OCI-LY7 (cell line): ENCODE data around the gene UBE3A. TPM values are rescaled to one million over a fixed set of nuclear protein-coding genes. Genes with fewer than 3 reads are reported as not detected.

Experiments
- BruUV-seq: library from RNA; stranded (reverse); fragments of 400-500 nt; replicated peaks from 2 replicates; lab custom pipeline; 2021; lab: Mats Ljungman, UMichigan
- CTCF ChIA-PET: fragments of 300-600 bp; sonication (Branson Sonifier 250); formaldehyde crosslinking; loops from one replicate; lab custom pipeline; 2022; ENCODE audit warnings: antibody characterized with exemption; ENCODE audit not compliant: unreplicated experiment; lab: Charles Lee
- POLR2A ChIA-PET: fragments of 300-600 bp; sonication (Branson Sonifier 250); formaldehyde crosslinking; loops from one replicate; lab custom pipeline; 2022; ENCODE audit warnings: antibody characterized with exemption; lab: Charles Lee
- DNase-seq: peaks from one replicate; pipeline ENCODE4 v3.0.0-alpha.2; 2015; ENCODE audit warnings: low spot score
- H2AFZ ChIP-seq: fragments of 200-600 bp; sonication (generic), shearing (Covaris generic); 2 replicates; pipeline ENCODE4 v1.6.1; 2014; ENCODE audit warnings: mild to moderate bottlenecking, antibody characterized with exemption, low read length, moderate library complexity
- H3K27ac ChIP-seq: fragments of 200-600 bp; sonication (generic); 2 replicates; pipeline ENCODE4 v1.5.1; 2014; ENCODE audit warnings: mixed run types, low read depth, mild to moderate bottlenecking, moderate library complexity, low read length, inconsistent platforms; ENCODE audit not compliant: poor library complexity, severe bottlenecking
- H3K36me3 ChIP-seq: fragments of 200-600 bp; sonication (generic); 2 replicates; pipeline ENCODE4 v1.6.1; 2014; ENCODE audit warnings: mild to moderate bottlenecking, antibody characterized with exemption, low read length, moderate library complexity, mixed read lengths; ENCODE audit not compliant: insufficient read depth
- H3K4me1 ChIP-seq: fragments of 200-600 bp; sonication (generic); 2 replicates; pipeline ENCODE4 v1.5.1; 2014; ENCODE audit warnings: mild to moderate bottlenecking, low read length; ENCODE audit not compliant: insufficient read depth, poor library complexity, severe bottlenecking
- H3K4me2 ChIP-seq: fragments of 200-600 bp; sonication (generic); 2 replicates; pipeline ENCODE4 v1.6.1; 2014; ENCODE audit warnings: mild to moderate bottlenecking, low read length
- H3K4me3 ChIP-seq: fragments of 200-600 bp; sonication (generic); 2 replicates; pipeline ENCODE4 v1.5.1; 2014; ENCODE audit warnings: mild to moderate bottlenecking, low read depth, low read length; ENCODE audit not compliant: poor library complexity, severe bottlenecking
- H3K79me2 ChIP-seq: fragments of 200-600 bp; sonication (generic); 2 replicates; pipeline ENCODE4 v1.6.1; 2016; ENCODE audit warnings: low read depth, mild to moderate bottlenecking, low read length, moderate library complexity, mixed read lengths; ENCODE audit not compliant: insufficient read depth
- H3K9me2 ChIP-seq: fragments of 200-600 bp; sonication (generic); 2 replicates; pipeline ENCODE4 v1.6.1; 2016; ENCODE audit warnings: mild to moderate bottlenecking, low read length, mixed read lengths; ENCODE audit not compliant: insufficient read depth
- H3K9me3 ChIP-seq: fragments of 200-600 bp; sonication (generic); 2 replicates; pipeline ENCODE4 v1.6.1; 2014; ENCODE audit warnings: mild to moderate bottlenecking, mixed run types, low read length, mixed read lengths
- H4K20me1 ChIP-seq: fragments of 200-600 bp; sonication (generic); 2 replicates; pipeline ENCODE4 v1.6.1; 2014; ENCODE audit warnings: mild to moderate bottlenecking, antibody characterized with exemption, low read length, moderate library complexity, mixed read lengths; ENCODE audit not compliant: insufficient read depth
- EZH2phosphoT487 ChIP-seq: fragments of 200-600 bp; sonication (generic); IDR thresholded peaks from 2 replicates; pipeline ENCODE4 v1.6.1; 2018; ENCODE audit warnings: low read depth, borderline replicate concordance, mild to moderate bottlenecking, mixed run types, antibody characterized with exemption, low read length, moderate library complexity, mixed read lengths
- intact Hi-C: fragments of 100-400 bp; cut with micrococcal nuclease; formaldehyde crosslinking; loops from one replicate; pipeline ENCODE4 v1.10.0; 2022; ENCODE audit not compliant: unreplicated experiment
- total RNA-seq, 2 experiments: library from RNA; depleted of rRNA in 1 of 2; stranded (reverse); fragments of >200 nt in 1 of 2; shearing (Covaris generic) in 1 of 2; gene quantifications; 2 replicates each; pipeline ENCODE4 v1.2.3, GENCODE V29; 2014 to 2022
- TF ChIP-seq, protein P1 (sequence below): fragments of 200-600 bp; sonication (generic); conservative IDR thresholded peaks from 2 replicates; pipeline ENCODE4 v1.5.1; 2014; ENCODE audit warnings: mild to moderate bottlenecking, antibody characterized with exemption, low read length, moderate library complexity, mixed read lengths

Gene UBE3A
- total RNA-seq, 2 experiments from 2014 or later: 95.9 to 158 TPM

DNA sequence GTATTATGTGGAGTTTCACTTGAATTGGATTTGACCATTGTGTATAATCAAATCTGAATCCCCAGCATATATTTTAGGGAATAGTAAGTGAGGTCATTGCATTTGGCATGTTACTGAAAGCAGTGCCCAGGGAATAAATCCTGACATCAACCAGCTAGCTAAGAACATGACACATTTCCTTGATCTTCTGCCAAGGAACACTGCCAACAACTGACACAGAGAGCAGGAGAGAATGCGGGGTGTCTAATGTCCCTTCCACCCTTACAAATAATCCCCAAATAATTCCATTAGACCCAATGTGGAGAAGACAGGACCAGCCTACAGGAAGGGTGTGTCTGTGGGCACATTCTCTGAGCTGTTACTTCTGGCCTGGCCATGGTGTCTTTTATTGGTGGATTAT is 30.6 kb upstream of the UBE3A start:
- ChIA-PET POLR2A (interaction anchor here (0.6 kb wide), 1 partner anchor 32 kb away, joined by 3 read pairs; no protein-coding TSS in a partner anchor), CTCF (no interaction called here)
- no peak overlapping the region for H3K4me3 ChIP-seq
- no peaks in the 10 kb centered on the region for H4K20me1 ChIP-seq
- no peaks in the 10 kb centered on the region for H3K9me2 ChIP-seq
- H3K9me3 ChIP-seq: no peaks in the 10 kb centered on the region
- H3K79me2 ChIP-seq: no peaks in the 10 kb centered on the region
- H3K4me1 ChIP-seq: no peaks in the 10 kb centered on the region
- no peak overlapping the region for H3K4me2 ChIP-seq
- no peaks in the 10 kb centered on the region for H3K36me3 ChIP-seq
- no peak overlapping the region for H3K27ac ChIP-seq
- TF ChIP-seq, protein P1, sequence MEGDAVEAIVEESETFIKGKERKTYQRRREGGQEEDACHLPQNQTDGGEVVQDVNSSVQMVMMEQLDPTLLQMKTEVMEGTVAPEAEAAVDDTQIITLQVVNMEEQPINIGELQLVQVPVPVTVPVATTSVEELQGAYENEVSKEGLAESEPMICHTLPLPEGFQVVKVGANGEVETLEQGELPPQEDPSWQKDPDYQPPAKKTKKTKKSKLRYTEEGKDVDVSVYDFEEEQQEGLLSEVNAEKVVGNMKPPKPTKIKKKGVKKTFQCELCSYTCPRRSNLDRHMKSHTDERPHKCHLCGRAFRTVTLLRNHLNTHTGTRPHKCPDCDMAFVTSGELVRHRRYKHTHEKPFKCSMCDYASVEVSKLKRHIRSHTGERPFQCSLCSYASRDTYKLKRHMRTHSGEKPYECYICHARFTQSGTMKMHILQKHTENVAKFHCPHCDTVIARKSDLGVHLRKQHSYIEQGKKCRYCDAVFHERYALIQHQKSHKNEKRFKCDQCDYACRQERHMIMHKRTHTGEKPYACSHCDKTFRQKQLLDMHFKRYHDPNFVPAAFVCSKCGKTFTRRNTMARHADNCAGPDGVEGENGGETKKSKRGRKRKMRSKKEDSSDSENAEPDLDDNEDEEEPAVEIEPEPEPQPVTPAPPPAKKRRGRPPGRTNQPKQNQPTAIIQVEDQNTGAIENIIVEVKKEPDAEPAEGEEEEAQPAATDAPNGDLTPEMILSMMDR: no peak
- no peak for TF ChIP-seq EZH2phosphoT487
- no TSS peak for BruUV-seq
- H2AFZ ChIP-seq: no peak overlapping the region
- intact Hi-C loops: no loop called here
- no peak for DNase-seq

DNA sequence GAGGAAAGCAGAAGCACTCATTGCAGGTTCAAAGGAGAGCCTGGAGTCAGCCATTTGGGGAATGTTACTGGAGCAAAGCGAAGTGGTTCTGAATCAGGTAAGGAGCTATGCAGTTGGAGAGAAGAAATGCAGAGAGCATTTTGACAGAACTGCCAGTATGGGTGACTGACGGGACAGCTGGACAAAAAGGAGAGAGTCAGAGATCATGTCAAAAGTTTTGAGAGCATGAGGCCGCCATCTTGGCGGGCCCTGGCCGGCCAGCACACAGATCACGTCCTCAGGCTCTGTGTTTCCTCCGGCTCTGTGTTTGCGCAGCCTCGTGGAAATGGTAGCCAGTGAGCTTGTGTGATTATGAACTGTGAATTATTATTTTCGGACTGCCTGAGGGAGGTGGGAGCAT is 29.8 kb upstream of the UBE3A start:
- no peak overlapping the region for H3K4me2 ChIP-seq
- H4K20me1 ChIP-seq: no peaks in the 10 kb centered on the region
- H3K9me3 ChIP-seq: no peaks in the 10 kb centered on the region
- CTCF ChIA-PET: no interaction called here
- H3K4me3 ChIP-seq: no peak overlapping the region
- no peak for DNase-seq
- no peaks in the 10 kb centered on the region for H3K9me2 ChIP-seq
- intact Hi-C loops: no loop called here
- TF ChIP-seq EZH2phosphoT487: no peak
- TF ChIP-seq, protein P1: no peak
- no peak overlapping the region for H3K27ac ChIP-seq
- BruUV-seq: no TSS peak
- POLR2A ChIA-PET: interaction anchor here (0.6 to 1.8 kb wide), 3 partner anchors 18 to 33 kb away, joined by 3 to 5 read pairs (median 4); no protein-coding TSS in a partner anchor
- H3K36me3 ChIP-seq: no peaks in the 10 kb centered on the region
- no peaks in the 10 kb centered on the region for H3K4me1 ChIP-seq
- no peak overlapping the region for H2AFZ ChIP-seq
- no peaks in the 10 kb centered on the region for H3K79me2 ChIP-seq

DNA sequence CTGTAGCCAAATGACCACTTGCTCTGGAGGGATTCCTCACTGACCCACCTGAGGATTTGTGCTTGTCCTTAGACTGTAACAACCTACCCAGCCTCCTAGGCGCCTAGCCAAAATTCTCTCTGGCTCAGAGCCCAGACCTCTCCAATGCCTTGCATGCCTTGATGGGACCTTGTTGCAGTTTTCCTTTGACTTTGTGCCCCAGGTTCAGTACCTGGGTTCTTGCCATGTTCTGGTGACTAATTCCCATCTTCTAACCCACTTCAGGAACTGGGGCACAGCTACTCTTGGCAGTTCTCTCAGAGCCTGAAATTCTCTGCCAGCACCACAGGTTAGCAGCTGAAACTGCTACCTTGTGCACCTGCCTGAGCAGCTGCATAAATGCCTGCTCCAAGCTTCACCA is 27.0 kb upstream of the UBE3A start:
- intact Hi-C loops: no loop called here
- no peak for DNase-seq
- H2AFZ ChIP-seq: no peak overlapping the region
- no peaks in the 10 kb centered on the region for H3K9me2 ChIP-seq
- H3K4me2 ChIP-seq: no peak overlapping the region
- H3K9me3 ChIP-seq: no peaks in the 10 kb centered on the region
- no peaks in the 10 kb centered on the region for H3K79me2 ChIP-seq
- no peaks in the 10 kb centered on the region for H4K20me1 ChIP-seq
- H3K4me3 ChIP-seq: no peak overlapping the region
- ChIA-PET POLR2A (no interaction called here), CTCF (no interaction called here)
- H3K4me1 ChIP-seq: no peaks in the 10 kb centered on the region
- H3K36me3 ChIP-seq: no peaks in the 10 kb centered on the region
- BruUV-seq: no TSS peak
- TF ChIP-seq EZH2phosphoT487: no peak
- TF ChIP-seq, protein P1: no peak
- no peak overlapping the region for H3K27ac ChIP-seq
